DMS 273 treated with DMSO at 0.1 percent for 48 hours (cell line): ENCODE data around the gene MYBPC3.

Source experiments
- DNase-seq: peaks from one replicate; lab custom pipeline; 2025; lab: John Stamatoyannopoulos, UW

MYBPC3 gene

GRCh38 chr11:47384498-47384897 is 32.0 kb upstream of the MYBPC3 start:
- no peak for DNase-seq

DNA sequence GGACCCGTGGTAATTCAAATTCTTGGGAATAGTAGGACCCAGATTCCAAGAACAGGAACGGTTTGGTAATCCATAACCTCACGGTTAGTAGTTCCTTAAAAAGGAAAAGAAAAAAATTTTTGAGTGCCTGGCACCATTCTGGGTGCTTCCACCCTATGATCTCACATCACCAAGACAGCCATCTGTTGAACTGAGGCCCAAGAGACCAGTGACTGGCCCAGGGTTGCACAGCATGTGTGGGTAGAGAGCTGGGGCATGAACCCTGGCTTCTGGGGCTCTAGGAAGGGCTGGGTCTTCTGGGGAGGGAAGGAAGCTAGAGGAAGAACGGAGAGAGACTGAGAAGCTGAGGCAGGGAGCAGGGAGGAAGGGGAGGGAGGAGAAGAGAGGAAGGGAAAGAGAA is 30.6 kb upstream of the MYBPC3 start:
- no peak for DNase-seq

DNA sequence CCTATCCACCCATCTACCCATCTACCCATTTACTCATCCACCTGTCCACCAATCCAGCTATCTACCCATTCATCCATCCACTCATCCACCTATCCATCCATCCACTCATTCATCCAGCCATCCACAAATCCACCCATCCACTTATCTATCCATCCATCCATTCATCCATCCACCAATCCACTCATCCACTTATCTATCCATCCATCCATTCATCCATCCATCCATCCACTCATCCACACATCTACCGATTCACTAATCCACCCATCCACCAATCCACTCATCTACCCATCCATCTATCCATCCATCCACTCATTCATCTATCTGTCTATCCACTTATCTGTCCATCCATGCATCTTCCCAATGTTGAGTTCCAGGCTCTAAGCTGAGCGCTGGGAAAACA is 27.6 kb upstream of the MYBPC3 start:
- no peak for DNase-seq

DNA sequence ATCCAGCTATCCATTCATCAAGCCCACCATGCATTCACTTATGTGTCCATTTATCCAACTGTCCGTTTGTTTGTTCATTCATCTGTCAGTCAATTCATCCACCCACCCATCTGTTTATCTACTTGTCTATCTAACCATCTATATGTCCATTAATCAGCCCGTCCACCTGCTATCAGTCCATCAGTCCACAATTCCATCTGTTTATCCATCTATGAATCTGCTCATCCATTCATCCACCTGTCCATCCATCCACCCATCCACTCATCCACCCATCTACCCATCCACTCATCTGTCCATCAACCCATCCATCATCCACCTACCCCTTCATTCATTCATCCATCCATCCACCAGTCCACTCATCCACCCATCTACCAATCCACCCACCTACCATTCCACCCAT is 26.8 kb upstream of the MYBPC3 start:
- DNase-seq, result no peak

DNA sequence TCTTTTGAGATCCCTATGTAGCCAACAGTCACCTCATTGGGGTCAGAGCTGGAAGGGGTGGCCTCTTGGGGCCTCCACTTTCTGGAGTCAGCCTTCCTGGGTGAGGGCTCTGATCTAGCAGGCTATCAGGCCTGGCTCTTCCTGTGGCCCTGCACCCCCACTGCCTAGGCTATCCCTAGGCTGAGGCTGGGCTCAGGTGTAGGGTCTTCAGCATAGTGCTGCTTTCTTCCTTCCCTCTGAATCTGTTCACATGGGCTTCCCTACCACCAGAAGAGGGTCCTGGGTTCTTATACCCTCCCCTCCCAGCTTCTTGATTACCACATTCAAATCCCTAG is 26.3 kb upstream of the MYBPC3 start:
- no peak for DNase-seq

DNA sequence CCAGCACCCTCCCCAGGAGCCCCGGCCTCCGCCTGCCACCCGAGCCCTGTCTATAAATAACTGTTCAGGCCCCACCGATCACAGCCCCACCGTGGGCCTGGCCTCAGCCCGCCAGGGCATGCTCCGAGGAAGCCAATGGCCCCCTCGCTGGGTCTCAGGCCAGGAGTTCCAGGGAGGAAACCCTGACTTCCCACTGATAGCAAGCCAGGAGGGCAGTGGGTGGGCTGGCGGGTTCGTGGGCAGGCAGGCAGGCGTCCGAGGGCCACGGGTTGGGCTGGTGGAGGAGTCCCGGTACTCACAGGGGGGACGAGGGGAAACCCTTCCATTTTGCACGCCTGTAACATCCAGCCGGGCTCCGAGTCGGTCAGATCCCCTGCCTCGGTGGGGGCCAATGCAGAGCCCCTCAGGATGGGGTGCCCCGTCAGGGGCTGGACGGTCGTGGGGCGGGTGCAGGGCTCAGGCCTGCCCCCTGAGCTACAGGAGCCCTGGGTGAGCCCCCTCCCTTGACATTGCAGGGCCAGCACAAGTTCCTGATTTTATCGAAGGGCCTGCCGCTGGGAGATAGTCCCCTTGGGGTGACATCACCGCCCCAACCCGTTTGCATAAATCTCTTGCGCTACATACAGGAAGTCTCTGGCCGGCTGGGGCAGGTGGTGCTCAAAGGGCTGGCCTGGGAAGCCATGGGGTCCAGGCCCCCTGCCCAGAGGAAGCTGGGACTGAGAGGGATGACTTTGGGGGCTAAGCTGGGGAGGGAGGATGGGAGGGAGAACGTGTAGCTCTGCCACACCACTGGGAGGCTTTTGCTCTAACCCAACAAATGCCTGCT is 25.7 kb upstream of the MYBPC3 start, which contains the start of gene SPI1:
SPI1 (minus strand) TSS at position 538 of the 826 bp plus-strand sequence; CDS start at position 344, 194 bp downstream.
- no peak for DNase-seq

- DNase-seq, result no peak
These were observed 25.1 kb upstream of the MYBPC3 start for GRCh38 chr11:47377571-47378009.

GRCh38 chr11:47376525-47377371 is 24.2 kb upstream of the MYBPC3 start:
- DNase-seq, result no peak

- no peak for DNase-seq
These were observed 23.6 kb upstream of the MYBPC3 start for GRCh38 chr11:47376107-47376524.

DNA sequence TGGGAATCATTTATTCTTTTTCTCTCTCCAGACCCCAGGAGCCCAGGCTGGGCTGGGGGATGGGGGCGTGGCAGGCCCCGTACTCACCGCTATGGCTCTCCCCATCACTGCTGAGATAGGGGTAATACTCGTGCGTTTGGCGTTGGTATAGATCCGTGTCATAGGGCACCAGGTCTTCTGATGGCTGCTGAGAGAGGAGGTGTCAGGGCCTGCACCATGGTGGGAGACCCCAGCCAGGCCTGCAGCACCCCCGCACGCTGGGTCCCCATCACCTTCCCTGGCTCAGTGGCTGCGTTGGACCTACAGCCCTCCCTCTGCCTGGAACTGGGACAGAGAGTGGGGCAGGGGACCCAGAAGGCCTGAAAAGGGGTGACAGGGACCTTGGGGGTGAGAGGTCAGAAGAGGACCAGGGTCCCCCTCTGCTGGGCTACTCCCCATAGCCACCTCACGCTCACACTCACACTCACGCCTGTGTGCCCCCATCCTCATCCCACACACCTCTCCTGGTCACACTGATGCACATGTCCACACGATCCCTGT is 23.1 kb upstream of the MYBPC3 start:
- no peak for DNase-seq

GRCh38 chr11:47375020-47375419 is 22.5 kb upstream of the MYBPC3 start:
- DNase-seq, result no peak

GRCh38 chr11:47374720-47375019 is 22.2 kb upstream of the MYBPC3 start:
- no peak for DNase-seq

- DNase-seq, result no peak
These were observed 21.6 kb upstream of the MYBPC3 start for GRCh38 chr11:47373876-47374719.

GRCh38 chr11:47372422-47372821 is 19.9 kb upstream of the MYBPC3 start:
- DNase-seq, result no peak

- DNase-seq, result no peak
These were observed 17.2 kb upstream of the MYBPC3 start for GRCh38 chr11:47369676-47370075.

- DNase-seq, result no peak
These were observed 13.6 kb upstream of the MYBPC3 start for GRCh38 chr11:47366020-47366490.

DNA sequence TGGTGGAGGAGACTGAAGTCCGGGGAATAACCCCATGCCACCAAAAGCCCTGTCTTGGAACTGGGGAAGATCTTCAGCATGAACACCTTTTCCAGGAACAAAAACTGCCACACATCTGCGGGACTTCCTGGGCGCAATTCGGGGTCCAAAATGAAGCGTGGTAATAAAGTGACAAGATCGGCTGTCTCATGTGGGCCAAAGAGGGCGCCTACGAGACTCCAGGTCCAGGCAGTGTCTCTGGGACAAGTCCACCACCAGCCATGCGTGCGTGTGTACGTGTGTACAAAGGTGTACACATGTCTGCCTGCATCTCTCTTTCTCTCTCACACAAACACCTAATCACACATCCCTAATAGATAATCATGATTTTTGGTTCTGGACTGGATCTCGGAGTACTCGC is 8.9 kb upstream of the MYBPC3 start:
- DNase-seq, result no peak

- DNase-seq, result no peak
These were observed 7.8 kb upstream of the MYBPC3 start for GRCh38 chr11:47360341-47360740.

GRCh38 chr11:47359586-47359985 is 7.1 kb upstream of the MYBPC3 start:
- no peak for DNase-seq

DNA sequence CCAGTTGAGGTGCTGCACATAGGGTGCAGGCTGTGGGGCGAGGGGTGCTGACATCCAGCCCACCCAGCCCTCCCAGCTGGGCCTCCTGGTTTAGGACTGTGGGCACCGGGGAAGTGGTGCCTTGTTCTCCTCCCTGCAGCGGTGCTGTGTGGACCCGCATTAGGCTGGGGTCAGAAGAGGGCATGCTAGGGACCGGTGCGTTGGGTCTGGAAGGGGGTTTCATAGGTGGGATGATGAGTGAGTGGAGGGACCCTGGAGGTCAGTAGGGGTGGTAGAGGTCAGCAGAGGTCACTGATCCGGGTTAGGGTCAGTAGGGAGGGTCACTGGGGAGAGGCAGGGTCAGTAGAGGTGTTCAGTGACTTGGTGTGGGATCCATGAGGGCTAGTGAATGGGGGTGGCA is 6.7 kb upstream of the MYBPC3 start:
- no peak for DNase-seq

DNA sequence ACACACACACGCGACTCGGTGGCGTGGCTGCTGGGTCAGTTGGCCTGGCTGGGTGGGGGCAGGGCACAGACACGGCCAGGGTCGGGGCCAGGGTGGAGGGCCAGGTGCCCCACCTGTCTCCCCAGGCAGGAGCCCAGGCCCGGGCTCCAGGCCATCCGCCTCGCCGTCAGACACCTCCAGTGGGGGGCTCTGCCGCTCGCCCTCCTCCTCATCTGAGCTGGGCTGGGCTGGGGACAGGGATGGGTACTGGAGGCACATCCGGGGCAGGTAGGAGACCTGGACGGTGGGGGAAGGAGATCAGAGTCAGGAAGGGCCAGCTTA is 6.2 kb upstream of the MYBPC3 start:
- no peak for DNase-seq
